IMR-90 (cell line): Measurements from ENCODE around the gene SELENOO. TPM values are rescaled to one million over a fixed set of nuclear protein-coding genes. Genes with fewer than 3 reads are reported as not detected.

Source experiments
- ATAC-seq: fragments of 200-7000 bp; cut with Tn5 transposase; 2 replicates; pipeline ENCODE4 v1.9.1; 2020; ENCODE audit warnings: low read depth, mild to moderate bottlenecking, moderate library complexity
- BruUV-seq: library from RNA; stranded (reverse); fragments of 400-500 nt; replicated peaks from 2 replicates; lab custom pipeline; 2021; lab: Mats Ljungman, UMichigan
- CTCF ChIA-PET: fragments of 300-600 bp; formaldehyde crosslinking; extraction: SDS; loops from one replicate; lab custom pipeline; 2021; ENCODE audit warnings: antibody characterized with exemption; lab: Yijun Ruan, JAX
- POLR2A ChIA-PET: fragments of 300-600 bp; sonication (Branson Sonifier 250); formaldehyde crosslinking; loops from one replicate; lab custom pipeline; 2022; ENCODE audit warnings: antibody characterized with exemption; ENCODE audit not compliant: unreplicated experiment; lab: Charles Lee
- DNase-seq: peaks from one replicate; pipeline ENCODE4 v3.0.0; 2013
- H2AFZ ChIP-seq: replicated peaks from 2 replicates; pipeline ENCODE3; 2013; ENCODE audit warnings: low read length, mild to moderate bottlenecking; ENCODE audit not compliant: poor library complexity
- H2AK5ac ChIP-seq: 2 replicates; pipeline ENCODE4 v1.6.1; 2013; ENCODE audit warnings: low read depth, low read length, inconsistent platforms
- H2AK9ac ChIP-seq: replicated peaks from 2 replicates; pipeline ENCODE3; 2013; ENCODE audit warnings: mild to moderate bottlenecking, low read depth, low read length, moderate library complexity; ENCODE audit not compliant: poor library complexity
- H2BK120ac ChIP-seq: 2 replicates; pipeline ENCODE4 v1.6.1; 2013; ENCODE audit warnings: low read depth, low read length, inconsistent platforms
- H2BK15ac ChIP-seq: 3 replicates; pipeline ENCODE4 v1.6.1; 2013; ENCODE audit warnings: low read depth, low read length, inconsistent platforms
- H2BK20ac ChIP-seq: 2 replicates; pipeline ENCODE4 v1.6.1; 2013; ENCODE audit warnings: low read depth, mild to moderate bottlenecking, inconsistent platforms, low read length, moderate library complexity
- H2BK5ac ChIP-seq: 2 replicates; pipeline ENCODE4 v1.6.1; 2013; ENCODE audit warnings: mild to moderate bottlenecking, low read depth, low read length, inconsistent platforms; ENCODE audit not compliant: poor library complexity, severe bottlenecking
- H3K14ac ChIP-seq: replicated peaks from 2 replicates; pipeline ENCODE4 v1.6.1; 2013; ENCODE audit warnings: low read depth, low read length, inconsistent platforms
- H3K18ac ChIP-seq: 2 replicates; pipeline ENCODE4 v1.6.1; 2013; ENCODE audit warnings: low read depth, low read length, control low read depth
- H3K23ac ChIP-seq: 2 replicates; pipeline ENCODE4 v1.6.1; 2013; ENCODE audit warnings: low read depth, low read length, inconsistent platforms
- H3K27ac ChIP-seq: 2 replicates; pipeline ENCODE4 v1.5.1; 2013; ENCODE audit warnings: mild to moderate bottlenecking, control low read depth, low read length; ENCODE audit not compliant: insufficient read depth
- H3K27me3 ChIP-seq: 2 replicates; pipeline ENCODE4 v1.6.1; 2013; ENCODE audit warnings: low read length; ENCODE audit not compliant: control insufficient read depth, insufficient read depth
- H3K36me3 ChIP-seq: 2 replicates; pipeline ENCODE4 v1.6.1; 2013; ENCODE audit warnings: low read length, mixed read lengths; ENCODE audit not compliant: control insufficient read depth, insufficient read depth
- H3K4ac ChIP-seq: 2 replicates; pipeline ENCODE4 v1.6.1; 2013; ENCODE audit warnings: low read depth, low read length, inconsistent platforms
- H3K4me1 ChIP-seq: 2 replicates; pipeline ENCODE4 v1.6.1; 2013; ENCODE audit warnings: low read length, mixed read lengths; ENCODE audit not compliant: control insufficient read depth, insufficient read depth
- H3K4me2 ChIP-seq: 2 replicates; pipeline ENCODE4 v1.6.1; 2013; ENCODE audit warnings: low read depth, mild to moderate bottlenecking, control low read depth, low read length, moderate library complexity
- H3K4me3 ChIP-seq: 2 replicates; pipeline ENCODE4 v1.5.1; 2013; ENCODE audit warnings: low read depth, mild to moderate bottlenecking, control low read depth, low read length, moderate library complexity; ENCODE audit not compliant: insufficient read depth
- H3K56ac ChIP-seq: 2 replicates; pipeline ENCODE4 v1.6.1; 2013; ENCODE audit warnings: low read length, inconsistent platforms; ENCODE audit not compliant: insufficient read depth; ENCODE audit errors: extremely low read depth
- H3K79me1 ChIP-seq, 2 experiments: 2 replicates each; pipeline ENCODE4 v1.6.1; 2013; ENCODE audit warnings: low read length in 2 of 2, inconsistent platforms in 1 of 2, low read depth in 1 of 2
- H3K9ac ChIP-seq: 2 replicates; pipeline ENCODE4 v1.6.1; 2013; ENCODE audit warnings: low read depth, low read length, control low read depth
- H3K9me1 ChIP-seq: 2 replicates; pipeline ENCODE4 v1.6.1; 2013; ENCODE audit warnings: low read length, inconsistent platforms; ENCODE audit not compliant: insufficient read depth
- H3K9me3 ChIP-seq: 2 replicates; pipeline ENCODE4 v1.6.1; 2013; ENCODE audit warnings: low read length; ENCODE audit not compliant: control insufficient read depth, insufficient read depth
- H4K20me1 ChIP-seq: 2 replicates; pipeline ENCODE4 v1.6.1; 2013; ENCODE audit warnings: low read length, inconsistent platforms; ENCODE audit not compliant: insufficient read depth
- H4K5ac ChIP-seq: 2 replicates; pipeline ENCODE4 v1.6.1; 2013; ENCODE audit warnings: mild to moderate bottlenecking, low read depth, low read length, control low read depth
- H4K8ac ChIP-seq, 2 experiments: 2 replicates each; pipeline ENCODE4 v1.6.1; 2013; ENCODE audit warnings: low read depth in 2 of 2, low read length in 2 of 2, control low read depth in 1 of 2, inconsistent platforms in 1 of 2
- H4K91ac ChIP-seq: 2 replicates; pipeline ENCODE4 v1.6.1; 2013; ENCODE audit warnings: low read depth, low read length, inconsistent platforms; ENCODE audit not compliant: insufficient read depth
- BHLHE40 ChIP-seq: fragments of 150-350 bp; IDR thresholded peaks from 2 replicates; pipeline ENCODE4 v1.6.1; 2016; ENCODE audit warnings: mild to moderate bottlenecking, low read depth, low read length
- WGBS, 2 experiments: methylation state at CpG; one replicate each; pipeline versions ENCODE4 v1.1.5 to v1.1.7; 2013; ENCODE audit warnings: missing lambda C conversion rate in 2 of 2; ENCODE audit not compliant: insufficient read length in 1 of 2; ENCODE audit errors: extremely low coverage in 2 of 2; 5-methylcytosine and 5-hydroxymethylcytosine counted together
- dilution Hi-C: fragments of 300-500 bp; cut with HindIII; formaldehyde crosslinking; loops from one replicate; pipeline ENCODE4 v1.14.3; 2018; ENCODE audit warnings: low sequenced_read_pairs; ENCODE audit not compliant: unreplicated experiment
- in situ Hi-C: fragments of 300-500 bp; cut with MboI; formaldehyde crosslinking; loops from 3 replicates; pipeline ENCODE4 v1.14.3; 2019; ENCODE audit warnings: low sequenced_read_pairs, inconsistent platforms, mixed read lengths
- intact Hi-C: fragments of 100-400 bp; cut with micrococcal nuclease; formaldehyde crosslinking; loops from 2 replicates; pipeline ENCODE4 v1.10.0; 2022
- polyA plus RNA-seq, 3 experiments: library from polyadenylated mRNA; depleted of rRNA; stranded (reverse); fragments of >200 nt; gene quantifications; 2 replicates each; pipeline ENCODE4 v1.2.3, GENCODE V29; 2012; ENCODE audit warnings: low replicate concordance in 1 of 3
- total RNA-seq: library from RNA; depleted of rRNA; stranded (reverse); fragments of >200 nt; gene quantifications from 2 replicates; pipeline ENCODE4 v1.2.3, GENCODE V29; 2012
- TF ChIP-seq, protein P1 (sequence below): fragments of 150-350 bp; IDR thresholded peaks from 2 replicates; pipeline ENCODE4 v1.6.1; 2016; ENCODE audit warnings: low read depth, mild to moderate bottlenecking, low read length, moderate library complexity, borderline replicate concordance

SELENOO gene
- total and polyA plus RNA-seq, 2 of the 4 experiments (the other 2 are of a cell fraction), result 10.4 to 21.4 TPM

DNA sequence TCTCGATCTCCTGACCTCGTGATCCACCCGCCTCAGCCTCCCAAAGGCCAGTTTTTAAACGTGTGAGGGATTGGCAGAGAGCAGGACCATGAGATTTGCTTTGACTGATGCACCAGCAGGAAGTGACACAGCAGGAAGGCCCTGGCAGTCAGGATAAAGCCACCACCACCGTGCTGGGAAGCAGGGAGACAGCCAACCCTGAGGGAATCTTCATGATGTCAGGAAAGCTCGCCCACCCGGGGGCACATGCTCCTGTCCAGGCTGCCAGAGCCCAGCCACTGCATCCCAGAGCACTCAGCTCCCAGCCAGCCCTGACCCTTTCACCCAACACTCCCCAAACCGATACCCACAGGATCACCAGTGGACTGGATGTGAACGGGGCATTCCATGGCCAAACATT lies 37.9 kb downstream of the SELENOO start:
- TF ChIP-seq, protein P1, sequence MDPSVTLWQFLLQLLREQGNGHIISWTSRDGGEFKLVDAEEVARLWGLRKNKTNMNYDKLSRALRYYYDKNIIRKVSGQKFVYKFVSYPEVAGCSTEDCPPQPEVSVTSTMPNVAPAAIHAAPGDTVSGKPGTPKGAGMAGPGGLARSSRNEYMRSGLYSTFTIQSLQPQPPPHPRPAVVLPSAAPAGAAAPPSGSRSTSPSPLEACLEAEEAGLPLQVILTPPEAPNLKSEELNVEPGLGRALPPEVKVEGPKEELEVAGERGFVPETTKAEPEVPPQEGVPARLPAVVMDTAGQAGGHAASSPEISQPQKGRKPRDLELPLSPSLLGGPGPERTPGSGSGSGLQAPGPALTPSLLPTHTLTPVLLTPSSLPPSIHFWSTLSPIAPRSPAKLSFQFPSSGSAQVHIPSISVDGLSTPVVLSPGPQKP, result no peak
- no peak for TF ChIP-seq BHLHE40
- Histone ChIP-seq H3K9me1 (peaks cover 14% of the 10 kb centered on the region), H3K4ac (no peak overlapping the region), H3K36me3 (peaks cover 21% of the 10 kb centered on the region), H3K4me1 (peaks cover 2% of the 10 kb centered on the region; the same call in 1 of the 2 replicates), H4K8ac (no peak overlapping the region), H4K20me1 (peaks cover 64% of the 10 kb centered on the region), H2BK15ac (no peak overlapping the region), H4K5ac (no peak overlapping the region), H2BK120ac (no peak overlapping the region), H3K18ac (no peak overlapping the region), H3K4me3 (no peak overlapping the region), H3K23ac (no peak overlapping the region), H3K9ac (no peak overlapping the region), H2AFZ (no peak overlapping the region), H3K14ac (no peak overlapping the region), H3K79me1 (peaks cover 24 to 71% of the 10 kb centered on the region in 2 experiments), H3K56ac (no peak overlapping the region), H3K9me3 (no peaks in the 10 kb centered on the region), H4K91ac (no peak overlapping the region), H3K27ac (no peak overlapping the region), H2AK9ac (no peak overlapping the region), H3K27me3 (no peaks in the 10 kb centered on the region), H2AK5ac (no peak overlapping the region), H2BK20ac (no peak overlapping the region), H2BK5ac (no peak overlapping the region), H3K4me2 (no peak overlapping the region)
- in situ Hi-C loops (no loop called here), dilution Hi-C loops (no loop called here), intact Hi-C loops (no loop called here)
- ChIA-PET CTCF (no interaction called here), POLR2A (no interaction called here)
- no peak for ATAC-seq
- BruUV-seq, result no TSS peak
- no peak for DNase-seq
- WGBS, 2 experiments, result 89% methylated on average over 6 of the region's 9 CpGs; no CpG with 5 or more reads in 1 of the 2 experiments
